ENCODE measurements around the gene CBFB. TPM values are rescaled to one million over a fixed set of nuclear protein-coding genes. Genes with fewer than 3 reads are reported as not detected.

CBFB gene
- total and polyA plus RNA-seq, 2 of the 13 experiments (the other 11 are each of a cell fraction or from before 2014, with no cell fraction given), result 22.1 to 70.8 TPM

- TF ChIP-seq ASH2L (IDR thresholded peaks at IDR 0.05; ENCODE audit: insufficient read length, low read depth, low read length), result peak; percentile 35
- no peak for TF ChIP-seq EZH2 (conservative IDR thresholded peaks at IDR 0.05; ENCODE audit: low read depth, low read length)
- TF ChIP-seq REL (CRISPR knock-in tag; conservative IDR thresholded peaks at IDR 0.05), result no peak
- TF ChIP-seq PPARG (CRISPR knock-in tag; conservative IDR thresholded peaks at IDR 0.05), result peak; percentile 64; the same call in 1 of the 2 replicates
- TF ChIP-seq CREB1 (IDR thresholded peaks at IDR 0.05), result peak; percentile 35; the same call in 1 of the 2 replicates
- no peak for TF ChIP-seq CREB1 (CRISPR knock-in tag; IDR thresholded peaks at IDR 0.05)
- no peak for TF ChIP-seq FOXK2 (IDR thresholded peaks at IDR 0.05)
- TF ChIP-seq, protein P1, sequence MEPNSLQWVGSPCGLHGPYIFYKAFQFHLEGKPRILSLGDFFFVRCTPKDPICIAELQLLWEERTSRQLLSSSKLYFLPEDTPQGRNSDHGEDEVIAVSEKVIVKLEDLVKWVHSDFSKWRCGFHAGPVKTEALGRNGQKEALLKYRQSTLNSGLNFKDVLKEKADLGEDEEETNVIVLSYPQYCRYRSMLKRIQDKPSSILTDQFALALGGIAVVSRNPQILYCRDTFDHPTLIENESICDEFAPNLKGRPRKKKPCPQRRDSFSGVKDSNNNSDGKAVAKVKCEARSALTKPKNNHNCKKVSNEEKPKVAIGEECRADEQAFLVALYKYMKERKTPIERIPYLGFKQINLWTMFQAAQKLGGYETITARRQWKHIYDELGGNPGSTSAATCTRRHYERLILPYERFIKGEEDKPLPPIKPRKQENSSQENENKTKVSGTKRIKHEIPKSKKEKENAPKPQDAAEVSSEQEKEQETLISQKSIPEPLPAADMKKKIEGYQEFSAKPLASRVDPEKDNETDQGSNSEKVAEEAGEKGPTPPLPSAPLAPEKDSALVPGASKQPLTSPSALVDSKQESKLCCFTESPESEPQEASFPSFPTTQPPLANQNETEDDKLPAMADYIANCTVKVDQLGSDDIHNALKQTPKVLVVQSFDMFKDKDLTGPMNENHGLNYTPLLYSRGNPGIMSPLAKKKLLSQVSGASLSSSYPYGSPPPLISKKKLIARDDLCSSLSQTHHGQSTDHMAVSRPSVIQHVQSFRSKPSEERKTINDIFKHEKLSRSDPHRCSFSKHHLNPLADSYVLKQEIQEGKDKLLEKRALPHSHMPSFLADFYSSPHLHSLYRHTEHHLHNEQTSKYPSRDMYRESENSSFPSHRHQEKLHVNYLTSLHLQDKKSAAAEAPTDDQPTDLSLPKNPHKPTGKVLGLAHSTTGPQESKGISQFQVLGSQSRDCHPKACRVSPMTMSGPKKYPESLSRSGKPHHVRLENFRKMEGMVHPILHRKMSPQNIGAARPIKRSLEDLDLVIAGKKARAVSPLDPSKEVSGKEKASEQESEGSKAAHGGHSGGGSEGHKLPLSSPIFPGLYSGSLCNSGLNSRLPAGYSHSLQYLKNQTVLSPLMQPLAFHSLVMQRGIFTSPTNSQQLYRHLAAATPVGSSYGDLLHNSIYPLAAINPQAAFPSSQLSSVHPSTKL (CRISPR knock-in tag; IDR thresholded peaks at IDR 0.05), result peak; percentile 67
- no peak for TF ChIP-seq ELF1 (CRISPR knock-in tag; IDR thresholded peaks at IDR 0.05)
- TF ChIP-seq ZBTB10 (CRISPR knock-in tag; IDR thresholded peaks at IDR 0.05; ENCODE audit: borderline replicate concordance), result no peak
- TF ChIP-seq, protein P2, sequence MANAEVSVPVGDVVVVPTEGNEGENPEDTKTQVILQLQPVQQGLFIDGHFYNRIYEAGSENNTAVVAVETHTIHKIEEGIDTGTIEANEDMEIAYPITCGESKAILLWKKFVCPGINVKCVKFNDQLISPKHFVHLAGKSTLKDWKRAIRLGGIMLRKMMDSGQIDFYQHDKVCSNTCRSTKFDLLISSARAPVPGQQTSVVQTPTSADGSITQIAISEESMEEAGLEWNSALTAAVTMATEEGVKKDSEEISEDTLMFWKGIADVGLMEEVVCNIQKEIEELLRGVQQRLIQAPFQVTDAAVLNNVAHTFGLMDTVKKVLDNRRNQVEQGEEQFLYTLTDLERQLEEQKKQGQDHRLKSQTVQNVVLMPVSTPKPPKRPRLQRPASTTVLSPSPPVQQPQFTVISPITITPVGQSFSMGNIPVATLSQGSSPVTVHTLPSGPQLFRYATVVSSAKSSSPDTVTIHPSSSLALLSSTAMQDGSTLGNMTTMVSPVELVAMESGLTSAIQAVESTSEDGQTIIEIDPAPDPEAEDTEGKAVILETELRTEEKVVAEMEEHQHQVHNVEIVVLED (CRISPR knock-in tag; IDR thresholded peaks at IDR 0.05; ENCODE audit: borderline replicate concordance), result peak; percentile 51; the same call in 1 of the 2 replicates
- TF ChIP-seq ZNF333 (CRISPR knock-in tag; IDR thresholded peaks at IDR 0.05; ENCODE audit: borderline replicate concordance), result no peak
- TF ChIP-seq, protein P3, sequence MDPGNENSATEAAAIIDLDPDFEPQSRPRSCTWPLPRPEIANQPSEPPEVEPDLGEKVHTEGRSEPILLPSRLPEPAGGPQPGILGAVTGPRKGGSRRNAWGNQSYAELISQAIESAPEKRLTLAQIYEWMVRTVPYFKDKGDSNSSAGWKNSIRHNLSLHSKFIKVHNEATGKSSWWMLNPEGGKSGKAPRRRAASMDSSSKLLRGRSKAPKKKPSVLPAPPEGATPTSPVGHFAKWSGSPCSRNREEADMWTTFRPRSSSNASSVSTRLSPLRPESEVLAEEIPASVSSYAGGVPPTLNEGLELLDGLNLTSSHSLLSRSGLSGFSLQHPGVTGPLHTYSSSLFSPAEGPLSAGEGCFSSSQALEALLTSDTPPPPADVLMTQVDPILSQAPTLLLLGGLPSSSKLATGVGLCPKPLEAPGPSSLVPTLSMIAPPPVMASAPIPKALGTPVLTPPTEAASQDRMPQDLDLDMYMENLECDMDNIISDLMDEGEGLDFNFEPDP (CRISPR knock-in tag; conservative IDR thresholded peaks at IDR 0.05), result no peak
- TF ChIP-seq, protein P4, sequence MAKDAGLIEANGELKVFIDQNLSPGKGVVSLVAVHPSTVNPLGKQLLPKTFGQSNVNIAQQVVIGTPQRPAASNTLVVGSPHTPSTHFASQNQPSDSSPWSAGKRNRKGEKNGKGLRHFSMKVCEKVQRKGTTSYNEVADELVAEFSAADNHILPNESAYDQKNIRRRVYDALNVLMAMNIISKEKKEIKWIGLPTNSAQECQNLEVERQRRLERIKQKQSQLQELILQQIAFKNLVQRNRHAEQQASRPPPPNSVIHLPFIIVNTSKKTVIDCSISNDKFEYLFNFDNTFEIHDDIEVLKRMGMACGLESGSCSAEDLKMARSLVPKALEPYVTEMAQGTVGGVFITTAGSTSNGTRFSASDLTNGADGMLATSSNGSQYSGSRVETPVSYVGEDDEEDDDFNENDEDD (CRISPR knock-in tag; IDR thresholded peaks at IDR 0.05; ENCODE audit: borderline replicate concordance), result peak; percentile 82; the same call in 1 of the 2 replicates
- 0 out of 2 replicates have a peak, but pooled peaks have one; percentile 34 for TF ChIP-seq ZBTB34 (CRISPR knock-in tag; IDR thresholded peaks at IDR 0.05)
Measured at GRCh38 chr16:67017810-67018488, 11.0 kb upstream of the CBFB start (continued).
